ENCODE results near the gene XPNPEP3.

Gene XPNPEP3

DNA sequence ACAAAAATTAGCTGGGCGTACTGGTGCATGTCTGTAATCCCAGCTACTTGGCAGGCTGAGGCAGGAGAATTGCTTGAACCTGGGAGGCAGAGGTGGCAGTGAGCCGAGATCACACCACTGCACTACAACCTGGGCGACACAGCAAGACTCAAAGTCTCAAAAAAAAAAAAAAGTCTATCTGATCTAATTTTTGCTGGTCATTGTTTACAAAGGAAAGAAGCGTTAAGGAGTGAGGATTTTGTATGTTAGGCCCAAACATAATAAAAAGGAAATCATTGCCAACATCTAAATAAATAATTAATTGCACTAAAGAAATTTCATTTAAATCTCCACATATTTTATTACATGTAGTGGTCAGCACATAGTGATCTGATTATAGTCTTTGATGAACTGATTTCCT, 97.2 kb downstream of the XPNPEP3 start:
- Histone ChIP-seq H3K9me3 (no peaks in the 10 kb centered on the region), H3K4me3 (ENCODE audit: low read depth, low read length) (no peak overlapping the region), H3K4me1 (no peaks in the 10 kb centered on the region), H3K27me3 (no peaks in the 10 kb centered on the region), H3K36me3 (peaks cover 51% of the 10 kb centered on the region)
- DNase-seq, result no peak
- TF ChIP-seq, protein P1, sequence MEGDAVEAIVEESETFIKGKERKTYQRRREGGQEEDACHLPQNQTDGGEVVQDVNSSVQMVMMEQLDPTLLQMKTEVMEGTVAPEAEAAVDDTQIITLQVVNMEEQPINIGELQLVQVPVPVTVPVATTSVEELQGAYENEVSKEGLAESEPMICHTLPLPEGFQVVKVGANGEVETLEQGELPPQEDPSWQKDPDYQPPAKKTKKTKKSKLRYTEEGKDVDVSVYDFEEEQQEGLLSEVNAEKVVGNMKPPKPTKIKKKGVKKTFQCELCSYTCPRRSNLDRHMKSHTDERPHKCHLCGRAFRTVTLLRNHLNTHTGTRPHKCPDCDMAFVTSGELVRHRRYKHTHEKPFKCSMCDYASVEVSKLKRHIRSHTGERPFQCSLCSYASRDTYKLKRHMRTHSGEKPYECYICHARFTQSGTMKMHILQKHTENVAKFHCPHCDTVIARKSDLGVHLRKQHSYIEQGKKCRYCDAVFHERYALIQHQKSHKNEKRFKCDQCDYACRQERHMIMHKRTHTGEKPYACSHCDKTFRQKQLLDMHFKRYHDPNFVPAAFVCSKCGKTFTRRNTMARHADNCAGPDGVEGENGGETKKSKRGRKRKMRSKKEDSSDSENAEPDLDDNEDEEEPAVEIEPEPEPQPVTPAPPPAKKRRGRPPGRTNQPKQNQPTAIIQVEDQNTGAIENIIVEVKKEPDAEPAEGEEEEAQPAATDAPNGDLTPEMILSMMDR (IDR thresholded peaks at IDR 0.05; ENCODE audit: low read depth, low read length), result no peak

DNA sequence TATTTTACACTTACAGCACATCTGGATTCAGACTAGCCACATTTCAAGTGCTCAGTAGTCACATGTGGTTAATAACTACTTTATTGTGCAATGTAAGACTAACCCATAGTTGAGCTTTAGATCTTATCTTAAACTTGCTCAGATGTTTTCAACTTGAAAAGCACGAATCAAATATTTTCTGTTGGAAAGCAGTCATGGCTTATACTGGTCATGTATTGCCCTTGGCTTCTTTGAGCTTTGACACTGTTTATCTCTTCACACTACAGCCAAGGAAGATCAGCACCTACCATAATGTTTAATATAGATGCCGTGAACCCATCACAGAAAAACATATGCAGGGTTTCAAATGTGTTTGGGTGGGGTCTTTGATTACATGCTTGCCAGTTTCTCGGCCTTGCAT, 98.6 kb downstream of the XPNPEP3 start:
- Histone ChIP-seq H3K27me3 (no peaks in the 10 kb centered on the region), H3K4me1 (no peaks in the 10 kb centered on the region), H3K4me3 (ENCODE audit: low read depth, low read length) (no peak overlapping the region), H3K9me3 (no peaks in the 10 kb centered on the region), H3K36me3 (peaks cover 61% of the 10 kb centered on the region)
- TF ChIP-seq, protein P1 (IDR thresholded peaks at IDR 0.05; ENCODE audit: low read depth, low read length), result no peak
- DNase-seq, result no peak

DNA sequence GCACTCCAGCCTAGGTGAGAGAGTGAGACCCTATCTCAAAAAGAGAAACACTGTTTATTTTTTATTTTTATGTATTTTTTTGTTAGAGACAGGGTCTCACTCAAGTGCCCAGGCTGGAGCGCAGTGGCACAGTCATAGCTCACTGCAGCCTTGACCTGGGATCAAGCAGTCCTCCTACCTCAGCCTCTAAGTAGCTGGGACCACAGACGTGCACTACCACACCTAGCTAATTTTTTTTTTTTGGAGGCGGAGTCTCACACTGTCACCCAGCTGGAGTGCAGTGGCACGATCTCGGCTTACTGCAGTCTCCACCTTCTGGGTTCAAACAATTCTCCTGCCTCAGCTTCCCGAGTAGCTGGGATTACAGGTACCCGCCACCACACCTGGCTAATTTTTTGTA, 100.7 kb downstream of the XPNPEP3 start:
- H3K9me3 ChIP-seq, result no peaks in the 10 kb centered on the region
- H3K4me3 ChIP-seq (ENCODE audit: low read depth, low read length), result no peak overlapping the region
- no peak for DNase-seq
- H3K4me1 ChIP-seq, result no peaks in the 10 kb centered on the region
- TF ChIP-seq, protein P1 (IDR thresholded peaks at IDR 0.05; ENCODE audit: low read depth, low read length), result no peak
- H3K36me3 ChIP-seq, result peaks cover 71% of the 10 kb centered on the region
- H3K27me3 ChIP-seq, result no peaks in the 10 kb centered on the region

DNA sequence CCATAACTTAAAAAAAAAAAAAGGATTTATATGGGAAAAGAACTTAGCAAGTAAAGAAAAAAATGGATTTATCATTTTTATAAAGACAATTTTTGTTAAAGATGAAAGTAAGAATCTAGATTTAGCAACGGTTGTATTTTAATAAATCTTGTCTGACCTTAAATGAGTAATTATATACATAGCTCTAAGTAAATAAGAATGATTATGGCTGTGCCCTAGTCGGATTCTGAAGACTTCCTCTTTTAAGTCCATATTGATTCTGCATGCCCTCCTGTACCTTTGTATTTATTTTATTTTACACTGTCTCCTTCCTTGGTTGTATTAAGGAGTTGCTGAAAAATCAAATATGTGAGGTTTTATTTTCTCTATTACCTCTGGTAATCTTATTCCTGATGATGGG, 101.4 kb downstream of the XPNPEP3 start:
- TF ChIP-seq, protein P1 (IDR thresholded peaks at IDR 0.05; ENCODE audit: low read depth, low read length), result no peak

DNA sequence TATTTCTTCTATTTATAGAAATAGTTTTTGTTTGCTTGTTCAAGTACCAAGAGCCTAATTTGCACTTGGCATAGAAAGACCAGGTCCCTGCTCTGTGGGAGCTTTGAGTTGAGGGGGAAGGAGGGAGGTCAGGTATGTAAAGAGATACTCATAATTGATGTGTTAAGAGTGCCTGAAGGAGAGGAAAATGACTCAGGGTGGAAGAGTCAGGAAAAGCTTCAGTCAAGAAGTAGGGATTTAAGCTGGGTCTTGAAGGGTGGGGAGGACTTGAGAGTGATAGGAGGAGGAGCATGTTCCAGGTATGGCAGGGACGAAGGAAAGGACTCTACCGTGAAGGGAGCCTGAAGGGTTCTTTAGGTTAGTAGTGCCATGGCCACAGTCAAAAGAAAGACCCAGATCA, 103.2 kb downstream of the XPNPEP3 start:
- H3K4me3 ChIP-seq (ENCODE audit: low read depth, low read length), result no peak overlapping the region
- TF ChIP-seq, protein P1 (IDR thresholded peaks at IDR 0.05; ENCODE audit: low read depth, low read length), result no peak
- H3K36me3 ChIP-seq, result peaks cover 74% of the 10 kb centered on the region
- no peaks in the 10 kb centered on the region; the same call in 1 of the 2 replicates for H3K4me1 ChIP-seq
- no peak for DNase-seq
- H3K9me3 ChIP-seq, result no peaks in the 10 kb centered on the region
- no peaks in the 10 kb centered on the region for H3K27me3 ChIP-seq

More for the DNA sequence above, 101.4 kb downstream of the XPNPEP3 start:
- no peaks in the 10 kb centered on the region for H3K9me3 ChIP-seq
- DNase-seq, result no peak
- no peaks in the 10 kb centered on the region; the same call in 1 of the 2 replicates for H3K4me1 ChIP-seq
- H3K4me3 ChIP-seq (ENCODE audit: low read depth, low read length), result no peak overlapping the region
- H3K27me3 ChIP-seq, result no peaks in the 10 kb centered on the region
- H3K36me3 ChIP-seq, result peaks cover 75% of the 10 kb centered on the region

DNA sequence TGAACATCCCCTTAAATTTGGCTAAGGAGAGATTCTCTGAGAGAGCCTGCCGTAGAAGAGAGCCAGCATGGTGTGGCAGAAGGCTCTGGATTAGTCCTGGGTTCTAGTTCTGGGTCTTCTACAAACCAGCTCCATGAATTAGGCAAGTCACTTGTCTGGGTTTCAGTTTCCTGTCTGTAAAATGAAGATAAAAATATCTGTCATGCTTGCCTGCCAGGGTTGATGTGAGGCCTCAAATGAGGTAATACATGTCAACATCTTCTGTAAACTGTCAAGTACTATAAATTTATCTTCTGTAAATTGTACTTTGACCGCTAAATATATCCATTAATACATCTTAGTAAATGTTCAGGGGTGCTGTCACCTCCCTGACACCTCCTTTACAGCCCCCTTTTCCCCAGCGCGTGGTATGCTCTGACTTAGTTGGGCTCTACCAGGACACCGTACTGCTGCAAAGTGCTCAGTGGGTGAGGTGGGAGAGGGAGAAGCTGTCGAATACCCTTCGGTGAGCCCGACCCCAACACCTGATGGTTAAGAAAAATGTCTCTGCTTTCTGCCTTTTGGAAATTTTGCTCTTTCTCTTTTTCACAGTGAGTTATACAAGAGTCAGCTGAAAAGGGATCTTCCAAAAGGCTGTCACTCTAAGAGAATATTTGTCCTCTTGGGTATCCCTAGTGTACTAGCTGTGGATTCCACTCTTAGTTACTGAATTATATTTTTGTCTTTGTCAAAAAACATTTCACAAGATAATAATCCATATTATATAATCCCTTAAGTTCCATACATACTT, 109.2 kb downstream of the XPNPEP3 start:
- Histone ChIP-seq H3K9me3 (no peaks in the 10 kb centered on the region), H3K4me1 (no peaks in the 10 kb centered on the region; the same call in 1 of the 2 replicates), H3K27me3 (no peaks in the 10 kb centered on the region), H3K36me3 (peaks cover 71% of the 10 kb centered on the region), H3K4me3 (ENCODE audit: low read depth, low read length) (no peak overlapping the region)
- no peak for DNase-seq
- TF ChIP-seq, protein P1 (IDR thresholded peaks at IDR 0.05; ENCODE audit: low read depth, low read length), result no peak
